Neural cell (in vitro differentiated cells): ENCODE measurements around the gene CC2D1A. TPM values are rescaled to one million over a fixed set of nuclear protein-coding genes. Genes with fewer than 3 reads are reported as not detected.

Experiments used
- H2AFZ ChIP-seq: fragments of 200-600, 300-800 bp; sonication (generic), shearing (Covaris generic); 2 replicates; pipeline ENCODE4 v1.6.0; 2014; ENCODE audit warnings: low read depth, mild to moderate bottlenecking, antibody characterized with exemption, low read length, moderate library complexity
- H3F3A ChIP-seq: fragments of 200-600 bp; shearing (Covaris generic); 2 replicates; pipeline ENCODE4 v1.6.1; 2016; ENCODE audit warnings: mild to moderate bottlenecking, moderate library complexity, mixed read lengths, antibody characterized with exemption, low read length; ENCODE audit not compliant: insufficient read depth, poor library complexity, severe bottlenecking
- H3K27ac ChIP-seq: fragments of 200-600, 300-800 bp; sonication (generic), shearing (Covaris generic); 2 replicates; pipeline ENCODE4 v1.5.1; 2014; ENCODE audit warnings: mild to moderate bottlenecking, low read length, moderate library complexity
- H3K27me3 ChIP-seq: fragments of 300-800, 200-600 bp; sonication (generic), shearing (Covaris generic); 2 replicates; pipeline ENCODE4 v1.6.0; 2014; ENCODE audit warnings: mild to moderate bottlenecking, low read depth, low read length, moderate library complexity; ENCODE audit not compliant: insufficient read depth
- H3K36me3 ChIP-seq: fragments of 300-800, 200-600 bp; sonication (generic), shearing (Covaris generic); 2 replicates; pipeline ENCODE4 v1.5.1; 2014; ENCODE audit warnings: mild to moderate bottlenecking, antibody characterized with exemption, low read length, moderate library complexity; ENCODE audit not compliant: insufficient read depth
- H3K4me2 ChIP-seq: fragments of 300-800, 200-600 bp; sonication (generic), shearing (Covaris generic); 2 replicates; pipeline ENCODE4 v1.6.0; 2014; ENCODE audit warnings: mild to moderate bottlenecking, low read length
- H3K4me3 ChIP-seq: fragments of 300-800, 200-600 bp; sonication (generic), shearing (Covaris generic); 2 replicates; pipeline ENCODE4 v1.5.1; 2014; ENCODE audit warnings: mild to moderate bottlenecking, low read length, moderate library complexity
- H3K79me2 ChIP-seq: fragments of 200-600 bp; shearing (Covaris generic); replicated peaks from 2 replicates; pipeline ENCODE4 v1.6.0; 2014; ENCODE audit warnings: mild to moderate bottlenecking, low read length, moderate library complexity; ENCODE audit not compliant: insufficient read depth
- H3K9ac ChIP-seq: fragments of 300-800, 200-600 bp; sonication (generic), shearing (Covaris generic); 2 replicates; pipeline ENCODE4 v1.6.1; 2016; ENCODE audit warnings: mild to moderate bottlenecking, low read length, mixed read lengths
- H3K9me2 ChIP-seq: fragments of 200-600 bp; shearing (Covaris generic); 2 replicates; pipeline ENCODE4 v1.6.1; 2016; ENCODE audit warnings: mild to moderate bottlenecking, low read length, mixed read lengths; ENCODE audit not compliant: insufficient read depth
- H3K9me3 ChIP-seq: fragments of 200-600, 300-800 bp; sonication (generic), shearing (Covaris generic); 2 replicates; pipeline ENCODE4 v1.6.1; 2016; ENCODE audit warnings: mild to moderate bottlenecking, mixed run types, low read length, moderate library complexity, mixed read lengths
- H4K20me1 ChIP-seq: fragments of 200-600 bp; shearing (Covaris generic); 2 replicates; pipeline ENCODE4 v1.6.1; 2016; ENCODE audit warnings: mild to moderate bottlenecking, mixed run types; ENCODE audit not compliant: insufficient read depth
- EP300 ChIP-seq: fragments of 450-650 bp; conservative IDR thresholded peaks from 2 replicates; pipeline ENCODE4 v1.6.1; 2014; ENCODE audit warnings: antibody characterized with exemption, mild to moderate bottlenecking, moderate library complexity; ENCODE audit not compliant: poor library complexity, severe bottlenecking
- EZH2 ChIP-seq: fragments of 200-600, 300-800 bp; shearing (Covaris generic), sonication (generic); IDR thresholded peaks from 2 replicates; pipeline ENCODE4 v1.6.1; 2014; ENCODE audit warnings: antibody characterized with exemption, low read length, borderline replicate concordance, mild to moderate bottlenecking; ENCODE audit not compliant: insufficient read depth, poor library complexity, severe bottlenecking
- MXI1 ChIP-seq: fragments of 450-650 bp; conservative IDR thresholded peaks from 2 replicates; pipeline ENCODE4 v1.6.1; 2014; ENCODE audit warnings: antibody characterized with exemption, mild to moderate bottlenecking; ENCODE audit not compliant: poor library complexity, severe bottlenecking
- POLR2AphosphoS5 ChIP-seq: IDR thresholded peaks from 2 replicates; pipeline ENCODE4 v1.6.1; 2012
- RAD21 ChIP-seq: fragments of 450-650 bp; conservative IDR thresholded peaks from 2 replicates; pipeline ENCODE4 v1.6.1; 2014; ENCODE audit warnings: antibody characterized with exemption, mild to moderate bottlenecking, moderate library complexity
- SMC3 ChIP-seq: fragments of 450-650 bp; conservative IDR thresholded peaks from 2 replicates; pipeline ENCODE4 v1.6.1; 2014; ENCODE audit warnings: antibody characterized with exemption, mild to moderate bottlenecking, moderate library complexity; ENCODE audit not compliant: poor library complexity
- TAF1 ChIP-seq: IDR thresholded peaks from 2 replicates; pipeline ENCODE4 v1.6.1; 2012; ENCODE audit warnings: low read depth
- polyA plus RNA-seq: library from polyadenylated mRNA; depleted of rRNA; stranded (reverse); fragments of >200 nt; gene quantifications from 2 replicates; pipeline ENCODE4 v1.2.3, GENCODE V29; 2014
- TF ChIP-seq, protein P1 (sequence below): IDR thresholded peaks from 2 replicates; pipeline ENCODE4 v1.6.1; 2012; ENCODE audit warnings: borderline replicate concordance
- TF ChIP-seq, protein P2 (sequence below): fragments of 450-650 bp; IDR thresholded peaks from 2 replicates; pipeline ENCODE4 v1.5.1; 2014; ENCODE audit warnings: antibody characterized with exemption, mild to moderate bottlenecking, moderate library complexity; ENCODE audit not compliant: poor library complexity, severe bottlenecking

The CC2D1A gene
- polyA plus RNA-seq, 1 donor from 2014 or later = 24.5 TPM

DNA sequence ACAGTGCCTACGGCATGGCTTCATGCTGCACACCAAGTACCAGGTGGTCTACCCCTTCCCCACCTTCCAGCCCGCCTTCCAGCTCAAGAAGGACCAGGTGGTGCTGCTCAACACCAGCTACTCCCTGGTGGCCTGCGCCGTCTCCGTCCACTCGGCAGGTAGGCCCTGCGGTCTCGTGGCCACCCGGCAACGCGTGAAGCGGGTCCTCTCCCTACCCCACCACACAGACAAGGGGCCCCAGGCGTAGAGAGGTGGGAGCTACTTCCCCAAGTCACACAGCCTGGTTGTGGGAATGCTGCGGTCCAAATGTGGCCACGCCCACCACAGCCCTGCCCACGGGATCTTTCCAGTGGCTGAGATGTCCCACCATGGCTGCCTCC is 50.4 kb downstream of the CC2D1A start:
- Histone ChIP-seq H3K36me3 (no peaks in the 10 kb centered on the region), H3K79me2 (peaks cover 14% of the 10 kb centered on the region), H3K27me3 (no peaks in the 10 kb centered on the region), H3K9ac (no peak overlapping the region), H3K4me2 (no peak overlapping the region), H2AFZ (no peak overlapping the region), H3K4me3 (no peak overlapping the region), H3F3A (no peaks in the 10 kb centered on the region), H3K27ac (no peak overlapping the region), H4K20me1 (no peaks in the 10 kb centered on the region), H3K9me3 (no peaks in the 10 kb centered on the region), H3K9me2 (no peaks in the 10 kb centered on the region)
- TF ChIP-seq EP300 (no peak), MXI1 (no peak), SMC3 (no peak), EZH2 (no peak), RAD21 (no peak), POLR2AphosphoS5 (no peak), TAF1 (no peak)
- TF ChIP-seq, protein P1, sequence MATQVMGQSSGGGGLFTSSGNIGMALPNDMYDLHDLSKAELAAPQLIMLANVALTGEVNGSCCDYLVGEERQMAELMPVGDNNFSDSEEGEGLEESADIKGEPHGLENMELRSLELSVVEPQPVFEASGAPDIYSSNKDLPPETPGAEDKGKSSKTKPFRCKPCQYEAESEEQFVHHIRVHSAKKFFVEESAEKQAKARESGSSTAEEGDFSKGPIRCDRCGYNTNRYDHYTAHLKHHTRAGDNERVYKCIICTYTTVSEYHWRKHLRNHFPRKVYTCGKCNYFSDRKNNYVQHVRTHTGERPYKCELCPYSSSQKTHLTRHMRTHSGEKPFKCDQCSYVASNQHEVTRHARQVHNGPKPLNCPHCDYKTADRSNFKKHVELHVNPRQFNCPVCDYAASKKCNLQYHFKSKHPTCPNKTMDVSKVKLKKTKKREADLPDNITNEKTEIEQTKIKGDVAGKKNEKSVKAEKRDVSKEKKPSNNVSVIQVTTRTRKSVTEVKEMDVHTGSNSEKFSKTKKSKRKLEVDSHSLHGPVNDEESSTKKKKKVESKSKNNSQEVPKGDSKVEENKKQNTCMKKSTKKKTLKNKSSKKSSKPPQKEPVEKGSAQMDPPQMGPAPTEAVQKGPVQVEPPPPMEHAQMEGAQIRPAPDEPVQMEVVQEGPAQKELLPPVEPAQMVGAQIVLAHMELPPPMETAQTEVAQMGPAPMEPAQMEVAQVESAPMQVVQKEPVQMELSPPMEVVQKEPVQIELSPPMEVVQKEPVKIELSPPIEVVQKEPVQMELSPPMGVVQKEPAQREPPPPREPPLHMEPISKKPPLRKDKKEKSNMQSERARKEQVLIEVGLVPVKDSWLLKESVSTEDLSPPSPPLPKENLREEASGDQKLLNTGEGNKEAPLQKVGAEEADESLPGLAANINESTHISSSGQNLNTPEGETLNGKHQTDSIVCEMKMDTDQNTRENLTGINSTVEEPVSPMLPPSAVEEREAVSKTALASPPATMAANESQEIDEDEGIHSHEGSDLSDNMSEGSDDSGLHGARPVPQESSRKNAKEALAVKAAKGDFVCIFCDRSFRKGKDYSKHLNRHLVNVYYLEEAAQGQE = no peak
- TF ChIP-seq, protein P2, sequence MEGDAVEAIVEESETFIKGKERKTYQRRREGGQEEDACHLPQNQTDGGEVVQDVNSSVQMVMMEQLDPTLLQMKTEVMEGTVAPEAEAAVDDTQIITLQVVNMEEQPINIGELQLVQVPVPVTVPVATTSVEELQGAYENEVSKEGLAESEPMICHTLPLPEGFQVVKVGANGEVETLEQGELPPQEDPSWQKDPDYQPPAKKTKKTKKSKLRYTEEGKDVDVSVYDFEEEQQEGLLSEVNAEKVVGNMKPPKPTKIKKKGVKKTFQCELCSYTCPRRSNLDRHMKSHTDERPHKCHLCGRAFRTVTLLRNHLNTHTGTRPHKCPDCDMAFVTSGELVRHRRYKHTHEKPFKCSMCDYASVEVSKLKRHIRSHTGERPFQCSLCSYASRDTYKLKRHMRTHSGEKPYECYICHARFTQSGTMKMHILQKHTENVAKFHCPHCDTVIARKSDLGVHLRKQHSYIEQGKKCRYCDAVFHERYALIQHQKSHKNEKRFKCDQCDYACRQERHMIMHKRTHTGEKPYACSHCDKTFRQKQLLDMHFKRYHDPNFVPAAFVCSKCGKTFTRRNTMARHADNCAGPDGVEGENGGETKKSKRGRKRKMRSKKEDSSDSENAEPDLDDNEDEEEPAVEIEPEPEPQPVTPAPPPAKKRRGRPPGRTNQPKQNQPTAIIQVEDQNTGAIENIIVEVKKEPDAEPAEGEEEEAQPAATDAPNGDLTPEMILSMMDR = no peak

DNA sequence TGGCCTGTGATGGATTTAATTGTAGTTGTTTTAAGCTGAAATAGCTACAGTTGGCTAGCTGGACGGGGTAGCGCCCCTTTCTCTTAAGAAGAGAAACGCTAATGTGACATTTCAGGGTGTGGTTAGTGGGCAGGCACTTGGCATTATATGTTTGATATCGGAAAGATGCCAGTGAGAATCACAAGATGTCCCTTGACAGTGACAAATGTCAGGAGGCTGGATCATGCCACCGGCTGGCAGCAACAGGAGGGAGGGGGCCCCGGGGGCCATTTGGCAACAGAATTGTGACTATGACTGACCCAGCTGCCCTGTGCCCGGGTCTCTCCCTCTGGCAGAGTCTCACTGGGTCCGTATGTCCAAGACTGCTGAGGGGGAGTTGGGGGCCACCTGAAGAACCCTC is 51.0 kb downstream of the CC2D1A start:
- TF ChIP-seq EP300 = no peak
- TF ChIP-seq SMC3 = no peak
- no peak for TF ChIP-seq POLR2AphosphoS5
- TF ChIP-seq, protein P1 = no peak
- TF ChIP-seq, protein P2 = no peak
- no peak for TF ChIP-seq TAF1
- TF ChIP-seq EZH2 = no peak
- TF ChIP-seq RAD21 = no peak
- no peak for TF ChIP-seq MXI1
- Histone ChIP-seq H3K27ac (no peak overlapping the region), H3K9me3 (no peaks in the 10 kb centered on the region), H3K27me3 (no peaks in the 10 kb centered on the region), H3K9me2 (no peaks in the 10 kb centered on the region), H3F3A (no peaks in the 10 kb centered on the region), H3K79me2 (peaks cover 14% of the 10 kb centered on the region), H3K9ac (no peak overlapping the region), H3K4me2 (no peak overlapping the region), H3K36me3 (no peaks in the 10 kb centered on the region), H4K20me1 (no peaks in the 10 kb centered on the region), H3K4me3 (no peak overlapping the region), H2AFZ (no peak overlapping the region)
